H9 (cell line): ENCODE measurements around the gene MYB. TPM values are rescaled to one million over a fixed set of nuclear protein-coding genes. Genes with fewer than 3 reads are reported as not detected.

Source experiments
- DNase-seq: peaks from one replicate; pipeline ENCODE4 v3.0.0-alpha.2; 2017
- H2AFZ ChIP-seq: one replicate; pipeline ENCODE4 v1.6.1; 2013; ENCODE audit warnings: mild to moderate bottlenecking, low read length, control low read depth, moderate library complexity
- H2AK5ac ChIP-seq: 2 replicates; pipeline ENCODE4 v1.6.1; 2013; ENCODE audit warnings: low read length, control low read depth, mixed read lengths; ENCODE audit not compliant: insufficient read length
- H2BK120ac ChIP-seq: one replicate; pipeline ENCODE4 v1.6.1; 2013; ENCODE audit warnings: low read depth, mild to moderate bottlenecking, low read length, control low read depth, inconsistent platforms; ENCODE audit not compliant: poor library complexity, severe bottlenecking
- H2BK12ac ChIP-seq: 2 replicates; pipeline ENCODE4 v1.6.1; 2013; ENCODE audit warnings: low read length, control low read depth, mixed read lengths, low read depth; ENCODE audit not compliant: insufficient read length
- H2BK15ac ChIP-seq: 2 replicates; pipeline ENCODE4 v1.6.1; 2013; ENCODE audit warnings: low read depth, low read length, control low read depth
- H2BK20ac ChIP-seq: one replicate; pipeline ENCODE4 v1.6.1; 2013; ENCODE audit warnings: low read depth, mild to moderate bottlenecking, low read length, control low read depth, inconsistent platforms; ENCODE audit not compliant: poor library complexity, severe bottlenecking
- H2BK5ac ChIP-seq: 2 replicates; pipeline ENCODE4 v1.6.1; 2013; ENCODE audit warnings: low read length, control low read depth, mixed read lengths; ENCODE audit not compliant: insufficient read length
- H3K14ac ChIP-seq: 2 replicates; pipeline ENCODE4 v1.6.1; 2013; ENCODE audit warnings: low read length, control low read depth; ENCODE audit not compliant: insufficient read depth
- H3K18ac ChIP-seq: 2 replicates; pipeline ENCODE4 v1.6.1; 2013; ENCODE audit warnings: low read depth, mild to moderate bottlenecking, mixed read lengths, low read length, control low read depth; ENCODE audit not compliant: insufficient read length
- H3K23ac ChIP-seq: 2 replicates; pipeline ENCODE4 v1.6.1; 2013; ENCODE audit warnings: low read length, control low read depth, mixed read lengths, low read depth; ENCODE audit not compliant: insufficient read length
- H3K23me2 ChIP-seq: 2 replicates; pipeline ENCODE4 v1.6.1; 2013; ENCODE audit warnings: low read depth, mild to moderate bottlenecking, mixed read lengths, low read length, control low read depth; ENCODE audit not compliant: insufficient read length, poor library complexity, severe bottlenecking
- H3K27ac ChIP-seq: 2 replicates; pipeline ENCODE4 v1.5.1; 2013; ENCODE audit warnings: low read length, control low read depth, mixed read lengths, low read depth; ENCODE audit not compliant: insufficient read length
- H3K27me3 ChIP-seq: 2 replicates; pipeline ENCODE4 v1.6.1; 2013; ENCODE audit warnings: low read length, control low read depth, inconsistent platforms; ENCODE audit not compliant: insufficient read depth
- H3K4ac ChIP-seq: 2 replicates; pipeline ENCODE4 v1.6.1; 2013; ENCODE audit warnings: low read depth, mild to moderate bottlenecking, control low read depth, inconsistent platforms, low read length, moderate library complexity
- H3K4me1 ChIP-seq: 2 replicates; pipeline ENCODE4 v1.6.1; 2013; ENCODE audit warnings: low read length, control low read depth, inconsistent platforms; ENCODE audit not compliant: insufficient read depth
- H3K4me2 ChIP-seq: 2 replicates; pipeline ENCODE4 v1.6.1; 2013; ENCODE audit warnings: low read length, control low read depth, mixed read lengths; ENCODE audit not compliant: insufficient read length, insufficient read depth
- H3K56ac ChIP-seq: 2 replicates; pipeline ENCODE4 v1.6.1; 2013; ENCODE audit warnings: low read depth, mild to moderate bottlenecking, mixed read lengths, low read length, control low read depth; ENCODE audit not compliant: insufficient read length
- H3K79me1 ChIP-seq: 2 replicates; pipeline ENCODE4 v1.6.1; 2013; ENCODE audit warnings: low read depth, mild to moderate bottlenecking, moderate library complexity, low read length, control low read depth, inconsistent platforms; ENCODE audit not compliant: insufficient read depth, poor library complexity, severe bottlenecking
- H3K79me2 ChIP-seq: 2 replicates; pipeline ENCODE4 v1.6.1; 2013; ENCODE audit warnings: low read length, control low read depth, inconsistent platforms; ENCODE audit not compliant: insufficient read depth
- H3K9ac ChIP-seq: 2 replicates; pipeline ENCODE4 v1.6.1; 2013; ENCODE audit warnings: low read length, control low read depth, mixed read lengths; ENCODE audit not compliant: insufficient read length; ENCODE audit errors: extremely low read depth
- H3K9me3 ChIP-seq: one replicate; pipeline ENCODE4 v1.6.1; 2013; ENCODE audit warnings: low read depth, low read length, inconsistent platforms; ENCODE audit not compliant: control insufficient read depth
- H3T11ph ChIP-seq: one replicate; pipeline ENCODE4 v1.6.1; 2013; ENCODE audit warnings: mild to moderate bottlenecking, low read length, control low read depth, inconsistent platforms
- H4K20me1 ChIP-seq: one replicate; pipeline ENCODE4 v1.6.1; 2013; ENCODE audit not compliant: control insufficient read depth, insufficient read length, insufficient read depth
- H4K5ac ChIP-seq: 2 replicates; pipeline ENCODE4 v1.6.1; 2013; ENCODE audit warnings: low read depth, mild to moderate bottlenecking, mixed read lengths, low read length, control low read depth; ENCODE audit not compliant: insufficient read length
- H4K8ac ChIP-seq: replicated peaks from 2 replicates; pipeline ENCODE4 v1.6.1; 2013; ENCODE audit warnings: low read length, control low read depth, mixed read lengths, low read depth; ENCODE audit not compliant: insufficient read length
- H4K91ac ChIP-seq: 2 replicates; pipeline ENCODE4 v1.6.1; 2013; ENCODE audit warnings: low read depth, mild to moderate bottlenecking, moderate library complexity, mixed read lengths, low read length, control low read depth; ENCODE audit not compliant: insufficient read length
- H3K27ac Mint-ChIP-seq, 3 experiments: 2 replicates in 2 of 3; 3 replicates in 1 of 3; pipeline ENCODE4 v1.8.0; 2020 to 2021; ENCODE audit warnings: mixed read lengths in 3 of 3, mild to moderate bottlenecking in 1 of 3, moderate library complexity in 1 of 3
- H3K27me3 Mint-ChIP-seq: 2 replicates; pipeline ENCODE4 v1.8.0; 2021; ENCODE audit warnings: low read depth, mild to moderate bottlenecking, moderate library complexity, mixed read lengths
- H3K36me3 Mint-ChIP-seq, 3 experiments: 2 replicates in 2 of 3; 3 replicates in 1 of 3; pipeline ENCODE4 v1.8.0; 2020 to 2021; ENCODE audit warnings: low read depth in 3 of 3, mixed read lengths in 3 of 3; ENCODE audit not compliant: insufficient read depth in 1 of 3
- H3K4me1 Mint-ChIP-seq, 2 experiments: 2 replicates each; pipeline ENCODE4 v1.8.0; 2020; ENCODE audit warnings: mixed read lengths in 2 of 2
- H3K4me3 Mint-ChIP-seq, 2 experiments: 2 replicates in 1 of 2; 3 replicates in 1 of 2; pipeline ENCODE4 v1.8.0; 2020 to 2021; ENCODE audit warnings: mild to moderate bottlenecking in 2 of 2, mixed read lengths in 2 of 2, moderate library complexity in 1 of 2
- H3K9me3 Mint-ChIP-seq, 2 experiments: 2 replicates in 1 of 2; 3 replicates in 1 of 2; pipeline ENCODE4 v1.8.0; 2020; ENCODE audit warnings: mild to moderate bottlenecking in 2 of 2, mixed read lengths in 2 of 2, moderate library complexity in 1 of 2
- CTCF ChIP-seq: fragments of 200-600 bp; sonication (generic); conservative IDR thresholded peaks from 3 replicates; pipeline ENCODE4 v1.8.0; 2021; ENCODE audit warnings: antibody characterized with exemption, mild to moderate bottlenecking
- WGBS: extraction: QIAGEN DNeasy Blood & Tissue Kit; methylation state at CpG from one replicate; pipeline ENCODE4 v1.1.7; 2013; ENCODE audit warnings: missing lambda C conversion rate, low lambda C conversion rate, mixed read lengths; ENCODE audit not compliant: insufficient read length; ENCODE audit errors: extremely low coverage; 5-methylcytosine and 5-hydroxymethylcytosine counted together
- total RNA-seq: library from RNA; stranded (reverse); gene quantifications from 2 replicates; pipeline ENCODE4 v1.2.1, GENCODE V29; 2021

MYB gene
- total RNA-seq, 1 experiment from 2014 or later = 5.8 TPM

GRCh38 chr6:135195041-135195440 lies 13.9 kb downstream of the MYB start:
- Histone ChIP-seq H3T11ph (no peak overlapping the region), H3K18ac (no peak overlapping the region), H3K27ac (no peak overlapping the region), H3K4me1 (no peaks in the 10 kb centered on the region), H3K4me2 (no peak overlapping the region), H4K20me1 (no peaks in the 10 kb centered on the region), H3K14ac (no peak overlapping the region), H2BK12ac (no peak overlapping the region), H2BK20ac (no peak overlapping the region), H4K91ac (no peak overlapping the region), H3K9me3 (no peaks in the 10 kb centered on the region), H3K9ac (no peak overlapping the region), H2BK5ac (no peak overlapping the region), H3K79me2 (no peaks in the 10 kb centered on the region), H4K5ac (no peak overlapping the region), H3K27me3 (no peaks in the 10 kb centered on the region), H3K23ac (no peak overlapping the region), H3K56ac (no peak overlapping the region), H2BK15ac (no peak overlapping the region), H3K4ac (no peak overlapping the region), H3K79me1 (no peaks in the 10 kb centered on the region), H2AK5ac (no peak overlapping the region), H2AFZ (no peak overlapping the region), H3K23me2 (no peaks in the 10 kb centered on the region), H2BK120ac (no peak overlapping the region), H4K8ac (no peak overlapping the region)
- Mint-ChIP-seq H3K4me3 (no peak overlapping the region), H3K4me1 (no peaks in the 10 kb centered on the region), H3K27ac (no peak overlapping the region), H3K27me3 (no peaks in the 10 kb centered on the region), H3K36me3 (peaks cover 10 to 74% (median 67%) of the 10 kb centered on the region in 3 experiments; a peak in 6 of 7 replicates), H3K9me3 (no peaks in the 10 kb centered on the region)
- WGBS = no CpG with 5 or more reads among the region's 2 CpGs
- DNase-seq = no peak
- TF ChIP-seq CTCF = no peak
